ENCODE data around the gene FIBCD1. TPM values are rescaled to one million over a fixed set of nuclear protein-coding genes. Genes with fewer than 3 reads are reported as not detected.

FIBCD1 gene
- total and polyA plus RNA-seq, 2 of the 8 experiments (the other 6 are each of a cell fraction or from before 2014, with no cell fraction given): 6.1 to 8.8 TPM

DNA sequence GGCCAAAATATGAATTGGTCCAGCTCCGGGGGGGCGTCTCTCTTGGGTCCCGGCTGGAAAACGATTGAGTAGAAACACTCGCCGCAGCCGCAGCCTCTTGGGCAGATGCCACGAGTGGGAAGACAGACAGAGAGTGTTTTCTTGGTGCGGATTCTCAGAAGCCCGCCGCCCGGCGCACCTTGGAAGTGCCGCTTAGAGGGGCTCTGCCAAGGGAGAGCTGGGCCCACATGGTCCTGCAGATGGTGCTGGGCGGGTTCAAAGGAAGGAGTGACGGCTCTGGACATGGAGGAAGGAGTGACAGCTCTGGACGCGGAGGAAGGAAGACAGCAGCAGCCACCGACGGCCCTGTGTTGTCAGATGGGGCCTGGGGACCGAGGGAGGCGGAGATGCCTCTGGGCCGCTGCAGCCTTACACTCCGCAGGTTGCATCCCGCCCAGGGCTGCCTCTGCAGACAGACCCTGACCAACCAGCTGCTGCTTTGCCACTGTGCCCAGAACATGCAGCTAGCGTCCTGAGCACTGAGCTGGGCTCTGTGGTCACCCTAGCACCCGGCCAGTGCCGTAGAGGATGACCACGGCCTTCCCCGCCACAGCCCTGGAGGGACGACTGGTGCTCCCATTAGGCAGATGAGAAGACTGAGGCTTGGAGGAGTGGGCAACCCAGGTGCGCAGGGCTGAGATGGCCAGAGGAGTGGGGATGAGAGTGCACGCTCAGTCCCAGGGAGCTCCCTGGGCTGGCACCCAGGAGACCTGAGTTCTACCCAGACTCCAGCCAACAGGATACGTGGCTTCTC is 21.7 kb downstream of the FIBCD1 start:
- ChIA-PET CTCF (ENCODE audit: partially characterized antibody) (interaction anchor here (1.0 to 3.1 kb wide), 12 partner anchors 10 to 215 kb away, joined by 3 to 16 read pairs (median 5); no protein-coding TSS in a partner anchor), POLR2A (ENCODE audit: partially characterized antibody) (interaction anchor here (1.6 kb wide), 1 partner anchor 9 kb away, joined by 3 read pairs; no protein-coding TSS in a partner anchor)
- DNase-seq (ENCODE audit: low read depth in 1 of 2, low spot score in 2 of 2) (no peak), FAIRE-seq (no peak)
- no peak overlapping the region for H3K9ac ChIP-seq (replicated peaks in 1 of 4; ENCODE audit: extremely low read depth in 1 of 4, low read depth in 3 of 4, low read length in 3 of 4)
- TF ChIP-seq KDM1A (IDR thresholded peaks at IDR 0.05; ENCODE audit: borderline replicate concordance, low read length): peak; percentile 31; the same call in 1 of the 2 replicates
- no peak for TF ChIP-seq SAP30 (IDR thresholded peaks at IDR 0.05; ENCODE audit: insufficient read depth, insufficient replicate concordance, low read length)
- no peak overlapping the region for H3K4me3 ChIP-seq (ENCODE audit: extremely low read depth in 1 of 4, insufficient read depth in 2 of 4, low read depth in 3 of 4, low read length in 4 of 4)
- H3K79me1 ChIP-seq (ENCODE audit: low read depth, low read length): no peaks in the 10 kb centered on the region
- H3K18ac ChIP-seq (ENCODE audit: extremely low read depth, low read length): no peak overlapping the region
- H3K4me2 ChIP-seq (ENCODE audit: insufficient read depth in 1 of 2, low read depth in 2 of 2, low read length in 2 of 2): no peak overlapping the region
- 90% methylated on average over 34 of the region's 34 CpGs; no CpG with 5 or more reads in 1 of the 2 experiments for WGBS, 2 experiments (ENCODE audit: extremely low coverage in 1 of 2, insufficient coverage in 1 of 2, insufficient read length in 1 of 2, insufficient replicate concordance in 2 of 2, low coverage in 1 of 2, low lambda C conversion rate in 2 of 2, missing lambda C conversion rate in 1 of 2)
- H3K56ac ChIP-seq (replicated peaks; ENCODE audit: insufficient read length, low read depth, low read length): no peak overlapping the region
- no peak overlapping the region for H3K23ac ChIP-seq (ENCODE audit: insufficient read length)
- no peak overlapping the region for H2BK120ac ChIP-seq (replicated peaks; ENCODE audit: low read depth, low read length)
- no peaks in the 10 kb centered on the region for H3K79me2 ChIP-seq (ENCODE audit: control insufficient read depth in 1 of 2, insufficient read depth in 2 of 2, low read length in 2 of 2)
- H4K8ac ChIP-seq (ENCODE audit: extremely low read depth, insufficient read depth, low read length): peak overlapping the region; percentile 82; the same call in 1 of the 2 replicates
- no peak overlapping the region for H3K27ac ChIP-seq (ENCODE audit: low read depth, low read length)
- peak overlapping the region; percentile 32 for H4K91ac ChIP-seq (replicated peaks; ENCODE audit: insufficient read length, low read length)
- H2BK12ac ChIP-seq (ENCODE audit: low read depth, low read length): no peak overlapping the region
- no peaks in the 10 kb centered on the region; a peak in 1 of 7 replicates for H3K27me3 ChIP-seq (replicated peaks in 1 of 4; ENCODE audit: control insufficient read depth in 3 of 4, extremely low read depth in 1 of 4, insufficient read depth in 3 of 4, low read length in 3 of 4)
- no peaks in the 10 kb centered on the region for H3K23me2 ChIP-seq (ENCODE audit: low read depth, low read length)
- no peaks in the 10 kb centered on the region for H3K9me3 ChIP-seq (ENCODE audit: insufficient read depth in 2 of 2, low read depth in 1 of 2, low read length in 1 of 2)
- no peaks in the 10 kb centered on the region for H3K36me3 ChIP-seq (ENCODE audit: control insufficient read depth in 2 of 4, insufficient read depth in 4 of 4, low read length in 3 of 4)
- no peak overlapping the region for H2BK15ac ChIP-seq (ENCODE audit: low read length)
- no peaks in the 10 kb centered on the region for H4K20me1 ChIP-seq (replicated peaks in 1 of 2; ENCODE audit: control insufficient read depth in 1 of 2, insufficient read depth in 2 of 2, low read length in 2 of 2)
- no peak overlapping the region for H3K4ac ChIP-seq (replicated peaks; ENCODE audit: insufficient read length, low read depth, low read length)
- no peak overlapping the region for H2AFZ ChIP-seq (ENCODE audit: low read length)
- H2BK20ac ChIP-seq (ENCODE audit: low read length): no peak overlapping the region
- H4K5ac ChIP-seq (ENCODE audit: insufficient read length, low read depth, low read length): no peak overlapping the region
- no peak overlapping the region for H2AK5ac ChIP-seq (ENCODE audit: low read depth, low read length)
- H3K4me1 ChIP-seq (replicated peaks in 1 of 4; ENCODE audit: control insufficient read depth in 3 of 4, insufficient read depth in 4 of 4, low read length in 3 of 4): peaks cover 0 to 18% (median 2%) of the 10 kb centered on the region in 4 experiments; a peak in 6 of 7 replicates
- H3K14ac ChIP-seq (ENCODE audit: insufficient read length): no peak overlapping the region
- H2BK5ac ChIP-seq (ENCODE audit: low read depth, low read length): no peak overlapping the region
